Measurements from ENCODE around the gene NPHS1.
A peak's percentile ranks its signal among the peaks of the same experiment; 100 is the strongest.
"Not testable (repeated sequence)": the region's sequence is repeated elsewhere in the genome, so short reads cannot be mapped to it uniquely, and the experiment has no call there.

Gene NPHS1

DNA sequence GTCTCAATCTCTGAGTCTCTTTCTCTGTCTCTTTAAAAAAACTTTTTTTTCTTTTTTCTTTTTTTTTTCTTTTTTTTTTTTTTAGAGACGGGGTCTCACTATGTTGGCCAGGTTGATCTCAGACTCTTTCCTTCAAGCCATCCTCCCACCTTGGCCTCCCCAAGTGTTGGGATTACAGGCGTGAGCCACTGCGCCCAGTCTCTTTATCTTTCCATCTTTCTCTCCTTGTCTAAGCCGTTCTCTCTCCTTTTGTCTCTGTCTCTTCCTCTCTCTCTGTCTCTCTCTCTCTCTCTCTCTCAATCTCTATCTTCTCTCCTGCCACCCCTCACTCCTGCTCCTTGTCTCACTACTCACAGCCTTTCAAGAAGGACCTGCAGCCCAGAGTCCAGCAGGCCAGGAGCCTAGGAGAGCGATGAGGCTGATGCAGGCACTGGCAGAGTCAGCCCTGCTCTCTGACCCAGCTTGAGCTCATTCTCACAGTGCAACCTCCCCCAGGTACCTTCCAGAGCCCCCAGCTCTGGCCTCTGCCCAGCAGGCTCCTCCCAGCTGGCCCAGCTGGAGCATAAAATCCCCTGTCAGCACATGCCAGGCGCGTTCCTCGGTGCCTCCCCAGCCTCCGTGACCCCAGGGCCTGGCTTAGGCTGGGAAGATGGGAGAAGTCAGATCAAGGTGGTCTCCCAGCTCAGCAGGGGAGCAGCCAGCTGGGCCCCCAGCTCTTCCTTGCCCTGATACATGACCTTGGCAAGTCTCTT lies at the start of gene NPHS1:
TSS of gene NPHS1 (minus strand) at position 476 of the 752 bp plus-strand sequence. CDS start 667 bp downstream, outside the sequence.
- DNase-seq: no peak

DNA sequence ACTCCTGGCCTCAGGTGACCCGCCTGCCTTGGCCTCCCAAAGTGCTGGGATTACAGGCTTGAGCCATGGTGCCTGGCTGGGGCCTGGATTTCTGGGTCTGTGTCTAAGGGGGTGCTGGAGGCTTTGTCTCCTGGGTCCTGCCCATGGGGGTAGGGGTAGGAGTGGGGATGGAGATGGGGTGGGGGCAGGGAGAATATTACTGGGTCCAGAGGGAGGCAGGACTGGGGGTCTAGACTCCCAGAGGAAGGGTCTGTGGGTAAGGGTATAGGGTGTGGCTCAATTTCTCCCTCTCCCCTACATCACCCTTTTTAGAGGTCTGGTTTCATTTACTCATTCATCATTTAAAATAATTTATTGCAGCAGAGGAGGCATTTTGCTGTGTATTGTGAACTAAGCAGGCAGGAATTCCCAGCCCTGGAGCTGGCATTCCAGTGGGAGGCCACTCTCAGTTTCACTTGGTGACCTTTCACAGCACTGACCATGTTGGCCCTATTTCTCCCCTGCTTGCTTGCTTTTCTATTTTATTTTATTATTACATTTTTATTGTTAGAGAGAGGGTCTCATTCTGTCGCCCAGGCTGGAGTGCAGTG lies 48.8 kb upstream of the NPHS1 start:
- DNase-seq: no peak

- DNase-seq: peak; percentile 88
These were observed 47.4 kb upstream of the NPHS1 start for GRCh38 chr19:35899547-35900214.

- no peak for DNase-seq
These were observed 46.1 kb upstream of the NPHS1 start for GRCh38 chr19:35898499-35898809.

GRCh38 chr19:35897706-35898451 lies 45.6 kb upstream of the NPHS1 start:
- no peak for DNase-seq

DNA sequence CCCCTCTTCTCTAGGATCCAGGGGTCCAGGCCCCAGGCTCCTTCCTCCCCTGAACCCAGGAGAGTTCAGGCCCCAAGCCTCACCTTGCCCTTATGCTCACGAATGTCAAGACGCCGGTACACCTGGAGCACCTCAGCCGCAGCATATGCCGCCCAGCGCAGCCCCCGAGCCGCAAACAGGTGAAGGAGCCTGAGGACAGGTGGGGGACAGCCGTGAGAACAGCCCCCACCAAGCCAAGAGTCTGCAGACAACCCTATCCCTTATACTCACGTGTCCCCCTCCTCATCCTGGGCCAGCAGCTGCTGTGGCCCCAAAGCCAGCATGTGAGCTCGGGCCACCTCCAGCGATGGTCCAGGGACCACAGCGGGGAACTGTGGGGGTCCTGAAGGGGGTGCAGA lies 44.3 kb upstream of the NPHS1 start:
- DNase-seq: no peak

GRCh38 chr19:35895911-35896642 lies 43.8 kb upstream of the NPHS1 start:
- no peak for DNase-seq

DNA sequence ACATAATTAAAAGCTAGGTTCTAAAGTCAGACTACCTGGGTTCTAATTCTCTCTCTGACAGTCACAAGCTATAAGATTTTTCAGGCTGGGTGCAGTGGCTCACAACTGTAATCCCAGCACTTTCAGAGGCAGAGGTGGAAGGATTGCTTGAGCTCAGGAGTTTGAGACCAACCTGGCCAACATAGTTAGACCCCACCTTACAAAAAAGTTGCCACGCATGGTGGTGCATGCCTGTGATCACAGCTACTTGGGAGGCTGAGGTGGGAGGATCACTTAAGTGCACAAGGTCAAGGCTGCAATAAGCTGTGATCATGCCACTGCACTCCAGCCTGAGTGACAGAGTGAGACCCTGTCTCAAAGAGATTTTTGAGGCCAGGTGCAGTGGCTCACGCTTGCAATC lies 42.0 kb upstream of the NPHS1 start:
- no peak for DNase-seq

DNA sequence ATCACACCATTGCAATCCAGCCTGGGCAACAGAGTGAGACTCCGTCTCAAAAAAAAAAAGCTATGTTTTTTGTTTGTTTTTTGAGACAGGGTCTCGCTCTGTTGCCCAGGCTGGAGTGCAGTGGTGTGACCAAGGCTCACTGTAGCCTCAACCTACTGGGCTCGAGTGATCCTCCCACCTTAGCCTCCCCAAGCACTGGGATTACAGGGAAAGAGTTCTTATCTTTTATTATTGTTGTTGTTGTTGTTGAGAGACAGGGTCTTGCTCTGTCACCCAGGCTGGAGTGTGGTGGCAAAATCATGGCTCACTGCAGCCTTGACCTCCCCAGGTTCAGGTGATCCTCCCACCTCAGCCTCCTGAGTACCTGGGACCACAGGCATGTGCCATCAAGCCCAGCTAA lies 39.5 kb upstream of the NPHS1 start:
- DNase-seq: not testable (repeated sequence)

GRCh38 chr19:35890113-35890650 lies 37.9 kb upstream of the NPHS1 start:
- no peak for DNase-seq

DNA sequence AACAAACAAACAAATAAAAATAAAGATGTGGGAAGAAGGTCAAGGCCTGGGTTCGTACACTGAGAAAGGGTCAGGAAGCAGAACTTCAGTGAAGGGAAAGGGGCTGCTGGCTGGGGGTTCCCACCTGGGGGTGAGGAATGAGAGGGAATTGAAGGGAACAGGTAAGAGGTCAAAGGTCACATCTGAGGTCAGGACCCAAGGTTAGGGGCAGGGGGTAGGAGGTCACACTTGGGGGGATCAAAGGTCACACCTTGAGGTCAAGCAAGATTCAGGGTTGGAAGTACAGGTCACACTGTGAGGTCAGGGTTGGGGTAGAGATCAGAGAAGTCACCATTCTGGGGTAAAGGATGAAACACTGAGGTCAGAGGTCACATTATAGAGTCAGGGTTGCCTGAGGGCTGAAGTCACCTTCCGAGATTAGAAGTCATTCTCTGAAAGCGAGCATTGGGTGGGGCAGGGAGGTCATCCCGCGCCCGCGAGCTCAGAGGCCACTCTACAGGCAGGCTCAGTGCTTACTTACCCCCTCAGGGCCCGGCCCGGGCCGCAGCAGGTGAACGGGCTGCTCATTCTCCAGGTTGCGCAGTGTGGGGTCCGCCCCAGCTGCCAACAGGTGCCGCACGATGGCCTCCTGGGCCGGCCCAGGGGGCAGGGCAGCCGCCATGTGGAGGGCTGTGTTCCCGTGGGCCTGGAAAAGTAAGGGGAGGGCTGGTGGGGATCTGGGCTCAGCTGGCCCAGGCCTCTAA lies 37.2 kb upstream of the NPHS1 start:
- DNase-seq: no peak

DNA sequence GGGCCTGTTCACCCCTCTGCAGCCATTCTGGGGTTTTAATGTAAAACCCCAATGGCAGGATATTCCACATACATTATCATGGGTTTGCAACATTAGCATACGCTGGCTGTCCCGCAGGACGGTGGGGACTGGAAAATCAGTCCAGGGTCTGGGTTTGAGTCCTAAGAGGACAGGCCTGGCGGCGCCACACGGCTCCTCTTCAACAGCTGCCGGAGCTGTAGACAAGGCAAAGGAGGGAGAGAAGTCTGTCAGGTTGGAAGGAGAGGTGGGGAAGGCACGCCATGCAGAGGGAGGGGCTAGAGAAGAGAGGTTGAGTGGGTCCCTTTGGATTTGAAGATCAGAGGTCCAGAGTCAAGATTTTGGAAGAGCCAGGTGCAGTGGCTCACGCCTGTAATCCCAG lies 36.1 kb upstream of the NPHS1 start:
- no peak for DNase-seq

GRCh38 chr19:35887197-35887596 lies 34.9 kb upstream of the NPHS1 start:
- no peak for DNase-seq

GRCh38 chr19:35885904-35886303 lies 33.6 kb upstream of the NPHS1 start:
- DNase-seq: no peak

GRCh38 chr19:35885225-35885738 lies 33.0 kb upstream of the NPHS1 start:
- no peak for DNase-seq

DNA sequence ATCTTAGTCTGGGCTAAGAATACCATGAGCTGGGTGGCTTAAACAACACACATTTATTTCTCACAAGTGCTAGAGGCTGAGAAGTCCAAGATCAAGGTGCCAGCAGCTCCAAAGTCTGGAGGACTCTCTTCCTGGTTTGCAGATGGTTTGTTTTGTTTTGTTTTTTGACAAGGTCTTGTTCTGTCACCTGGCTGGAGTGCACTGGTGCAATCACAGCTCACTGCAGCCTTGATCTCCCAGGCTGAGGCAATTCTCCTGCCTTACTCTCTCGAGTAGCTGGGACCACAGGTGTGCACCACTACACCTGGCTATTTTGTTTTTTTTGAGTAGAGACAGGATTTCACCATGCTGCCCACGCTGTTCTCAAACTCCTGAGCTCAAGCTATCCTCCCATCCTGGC lies 31.6 kb upstream of the NPHS1 start:
- DNase-seq: no peak

GRCh38 chr19:35882114-35882832 lies 30.0 kb upstream of the NPHS1 start:
- DNase-seq: peak; percentile 59

DNA sequence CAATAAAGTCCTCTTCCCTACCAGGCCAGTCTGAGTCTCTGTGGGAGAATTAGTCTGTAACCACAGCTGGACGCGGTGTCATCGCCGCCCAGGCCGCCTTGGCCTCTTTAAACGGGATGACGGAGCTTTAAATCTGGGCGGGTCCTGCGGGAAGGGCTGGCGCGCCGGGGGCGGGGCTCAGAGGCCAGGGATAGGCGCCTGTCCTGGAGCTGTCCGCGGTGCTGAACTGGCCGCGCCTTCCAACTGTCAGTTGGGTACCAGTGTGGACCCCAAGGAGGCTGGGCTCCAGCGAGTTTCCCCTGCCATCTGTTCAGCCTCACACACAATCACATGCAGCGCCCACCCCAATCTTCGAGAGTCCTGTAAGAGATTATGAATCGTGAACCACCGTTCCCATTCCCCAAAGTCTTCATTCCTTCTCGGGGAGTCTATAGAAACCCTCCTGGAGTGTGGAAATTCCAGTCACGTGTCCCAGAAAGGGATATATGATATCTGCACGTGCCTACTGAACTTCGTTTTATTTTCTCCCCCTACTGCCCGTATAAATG lies 27.5 kb upstream of the NPHS1 start:
- DNase-seq: peak; percentile 88

- no peak for DNase-seq
These were observed 26.8 kb upstream of the NPHS1 start for GRCh38 chr19:35879068-35879467.

DNA sequence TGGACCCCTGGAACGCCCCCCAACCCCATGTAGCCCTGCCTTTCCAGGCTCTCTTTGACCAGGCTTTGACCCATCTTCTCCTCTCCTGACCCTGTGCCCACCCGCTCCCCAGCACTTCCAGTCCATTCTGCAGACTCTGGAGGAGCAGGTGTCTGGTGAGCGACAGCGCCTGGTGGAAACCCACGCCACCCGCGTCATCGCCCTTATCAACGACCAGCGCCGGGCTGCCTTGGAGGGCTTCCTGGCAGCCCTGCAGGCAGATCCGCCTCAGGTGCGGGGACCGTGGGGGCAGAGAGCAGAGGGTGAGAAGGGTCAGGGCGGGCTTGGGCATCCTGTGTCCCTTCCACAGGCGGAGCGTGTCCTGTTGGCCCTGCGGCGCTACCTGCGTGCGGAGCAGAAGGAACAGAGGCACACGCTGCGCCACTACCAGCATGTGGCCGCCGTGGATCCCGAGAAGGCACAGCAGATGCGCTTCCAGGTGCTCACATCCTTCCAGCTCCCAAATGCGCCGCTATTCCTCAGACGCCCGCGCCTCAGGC lies 22.2 kb upstream of the NPHS1 start:
- no peak for DNase-seq

Data from RPMI8226 (cell line).